HCT116 (cell line): ENCODE measurements around the gene KIAA2012. TPM values are rescaled to one million over a fixed set of nuclear protein-coding genes. Genes with fewer than 3 reads are reported as not detected.

Experiments used
- ATAC-seq: fragments of 200-7000 bp; cut with Tn5 transposase; 2 replicates; pipeline ENCODE4 v1.9.1; 2020; ENCODE audit warnings: mild to moderate bottlenecking, moderate library complexity
- BruUV-seq: library from RNA; stranded (reverse); fragments of 400-500 nt; replicated peaks from 2 replicates; lab custom pipeline; 2021; lab: Mats Ljungman, UMichigan
- CTCF ChIA-PET: fragments of 300-600 bp; sonication (Branson Sonifier 250); formaldehyde crosslinking; loops from one replicate; lab custom pipeline; 2021; ENCODE audit warnings: antibody characterized with exemption; lab: Charles Lee
- POLR2A ChIA-PET: fragments of 300-600, 350-600 bp; sonication (Branson Sonifier 250); formaldehyde crosslinking; loops from one replicate; lab custom pipeline; 2021; ENCODE audit warnings: antibody characterized with exemption; lab: Charles Lee
- RAD21 ChIA-PET, 2 experiments: fragments of 300-600 bp; sonication (Branson Sonifier 250); formaldehyde crosslinking; loops; one replicate each; lab custom pipeline; 2023; ENCODE audit warnings: low total read pairs in 2 of 2; ENCODE audit not compliant: uncharacterized antibody in 2 of 2, unreplicated experiment in 2 of 2, low non-redundant PET in 1 of 2; lab: Charles Lee
- DNase-seq: peaks from one replicate; pipeline ENCODE4 v3.0.0-alpha.2; 2010; ENCODE audit warnings: low read depth, low spot score
- H2AFZ ChIP-seq: fragments of 200-600 bp; shearing (Covaris generic), sonication (generic); 2 replicates; pipeline ENCODE4 v1.6.1; 2017; ENCODE audit warnings: low read depth, mixed run types, mixed read lengths, antibody characterized with exemption, low read length; ENCODE audit not compliant: poor library complexity, severe bottlenecking
- H3K27ac ChIP-seq: 2 replicates; pipeline ENCODE4 v1.5.1; 2012; ENCODE audit warnings: low read depth, low read length
- H3K27me3 ChIP-seq: fragments of 200-600 bp; sonication (generic); 2 replicates; pipeline ENCODE4 v1.6.1; 2016; ENCODE audit warnings: mixed run types, low read length, mixed read lengths; ENCODE audit not compliant: insufficient read depth
- H3K36me3 ChIP-seq, 2 experiments: fragments of 200-500 bp in 1 of 2; fragments of 200-600 bp in 1 of 2; sonication (Bioruptor generic) in 1 of 2; sonication (generic) in 1 of 2; 2 replicates each; pipeline versions ENCODE4 v1.5.1 to v1.6.1; 2014 to 2016; ENCODE audit warnings: low read length in 2 of 2, inconsistent platforms in 1 of 2, mixed read lengths in 1 of 2, mixed run types in 1 of 2; ENCODE audit not compliant: insufficient read depth in 2 of 2, control insufficient read depth in 1 of 2
- H3K4me1 ChIP-seq, 2 experiments: fragments of 200-600 bp in 1 of 2; sonication (generic) in 1 of 2; 2 replicates each; pipeline versions ENCODE4 v1.5.1 to v1.6.1; 2012 to 2017; ENCODE audit warnings: low read length in 2 of 2, inconsistent platforms in 1 of 2, mild to moderate bottlenecking in 1 of 2, mixed read lengths in 1 of 2, mixed run types in 1 of 2, moderate library complexity in 1 of 2; ENCODE audit not compliant: insufficient read depth in 2 of 2, control insufficient read depth in 1 of 2
- H3K4me2 ChIP-seq: fragments of 200-600 bp; sonication (generic); 2 replicates; pipeline ENCODE4 v1.6.1; 2017; ENCODE audit warnings: mixed run types, low read length, mixed read lengths
- H3K4me3 ChIP-seq, 2 experiments: fragments of 200-600 bp in 1 of 2; sonication (generic) in 1 of 2; replicated peaks in 1 of 2; 2 replicates each; pipeline ENCODE4 v1.5.1; 2011 to 2016; ENCODE audit warnings: low read length in 2 of 2, control low read depth in 1 of 2, low read depth in 1 of 2, mild to moderate bottlenecking in 1 of 2, mixed read lengths in 1 of 2, mixed run types in 1 of 2
- H3K79me2 ChIP-seq: fragments of 200-600 bp; sonication (generic); 2 replicates; pipeline ENCODE4 v1.6.1; 2017; ENCODE audit warnings: mild to moderate bottlenecking, mixed run types, low read length, moderate library complexity, mixed read lengths; ENCODE audit not compliant: insufficient read depth
- H3K9ac ChIP-seq: fragments of 200-600 bp; sonication (generic); 2 replicates; pipeline ENCODE4 v1.6.1; 2016; ENCODE audit warnings: low read length, mixed read lengths
- H3K9me2 ChIP-seq: fragments of 200-600 bp; sonication (generic), shearing (Covaris generic); 2 replicates; pipeline ENCODE4 v1.6.1; 2017; ENCODE audit warnings: mixed run types, mild to moderate bottlenecking, moderate library complexity; ENCODE audit not compliant: insufficient read depth
- H3K9me3 ChIP-seq, 2 experiments: fragments of 200-500 bp in 1 of 2; fragments of 200-600 bp in 1 of 2; sonication (Bioruptor generic) in 1 of 2; sonication (generic) in 1 of 2; 2 replicates each; pipeline ENCODE4 v1.6.1; 2014 to 2017; ENCODE audit warnings: low read length in 2 of 2, mixed read lengths in 2 of 2, inconsistent platforms in 1 of 2, low read depth in 1 of 2, mild to moderate bottlenecking in 1 of 2, mixed run types in 1 of 2, moderate library complexity in 1 of 2; ENCODE audit not compliant: control insufficient read depth in 1 of 2, insufficient read depth in 1 of 2
- H4K20me1 ChIP-seq: fragments of 200-600 bp; sonication (generic), shearing (Covaris generic); 2 replicates; pipeline ENCODE4 v1.6.1; 2017; ENCODE audit warnings: mixed run types, mild to moderate bottlenecking, moderate library complexity; ENCODE audit not compliant: insufficient read depth
- CBX3 ChIP-seq: IDR thresholded peaks from 2 replicates; pipeline ENCODE4 v1.6.1; 2012; ENCODE audit warnings: low read depth
- EGR1 ChIP-seq: IDR thresholded peaks from 2 replicates; pipeline ENCODE4 v1.6.1; 2012; ENCODE audit warnings: low read depth
- EZH2 ChIP-seq: fragments of 200-600 bp; sonication (generic); IDR thresholded peaks from 2 replicates; pipeline ENCODE4 v1.6.1; 2017; ENCODE audit warnings: antibody characterized with exemption, mixed run types
- JUND ChIP-seq: IDR thresholded peaks from 2 replicates; pipeline ENCODE4 v1.6.1; 2012
- SIN3A ChIP-seq: IDR thresholded peaks from 2 replicates; pipeline ENCODE4 v1.6.1; 2012; ENCODE audit warnings: low read depth
- SP1 ChIP-seq: IDR thresholded peaks from 2 replicates; pipeline ENCODE4 v1.6.1; 2012; ENCODE audit warnings: low read depth
- TCF7L2 ChIP-seq: IDR thresholded peaks from 2 replicates; pipeline ENCODE4 v1.7.0; 2011; ENCODE audit warnings: borderline replicate concordance, inconsistent platforms; ENCODE audit not compliant: insufficient read depth, insufficient read length; ENCODE audit errors: extremely low read depth
- YY1 ChIP-seq: IDR thresholded peaks from 2 replicates; pipeline ENCODE4 v1.6.1; 2011; ENCODE audit warnings: low read length, low read depth, moderate library complexity, mild to moderate bottlenecking; ENCODE audit not compliant: insufficient replicate concordance; ENCODE audit errors: extremely low read depth
- ZFX ChIP-seq: fragments of 450-650 bp; IDR thresholded peaks from 2 replicates; pipeline ENCODE4 v1.6.1; 2017
- intact Hi-C: fragments of 100-400 bp; cut with micrococcal nuclease; formaldehyde crosslinking; loops from 2 replicates; pipeline ENCODE4 v1.10.0; 2022
- total RNA-seq: library from RNA; stranded (reverse); gene quantifications from one replicate; pipeline ENCODE4 v1.2.1, GENCODE V29; 2021; ENCODE audit not compliant: unreplicated experiment
- TF ChIP-seq, protein P1 (sequence below): IDR thresholded peaks from 2 replicates; pipeline ENCODE4 v1.6.1; 2012
- TF ChIP-seq, protein P2 (sequence below): IDR thresholded peaks from 2 replicates; pipeline ENCODE4 v1.6.1; 2012

The KIAA2012 gene
- total RNA-seq, 1 experiment from 2014 or later: not detected

DNA sequence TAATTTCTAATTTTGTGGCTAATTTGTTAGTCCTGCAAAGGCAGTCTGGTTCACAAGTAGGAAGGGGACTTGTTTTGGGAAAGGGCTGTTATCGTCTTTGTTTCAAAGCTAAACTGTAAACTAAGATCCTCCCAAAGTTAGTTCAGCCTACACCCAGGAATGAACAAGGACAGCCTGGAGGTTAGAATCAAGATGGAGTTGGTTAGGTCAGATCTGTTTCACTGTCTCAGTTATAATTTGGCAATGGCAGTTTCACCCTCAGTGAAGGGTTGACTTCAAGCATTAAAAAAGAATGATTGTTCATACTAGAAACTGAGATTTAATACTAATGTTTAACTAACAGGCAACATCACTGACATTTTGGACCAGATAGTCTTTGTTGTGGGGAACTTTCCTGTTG is 69.5 kb downstream of the KIAA2012 start:
- H3K36me3 ChIP-seq: no peaks in the 10 kb centered on the region
- intact Hi-C loops: no loop called here
- H3K27ac ChIP-seq: no peak overlapping the region
- no peak overlapping the region for H3K4me2 ChIP-seq
- no peaks in the 10 kb centered on the region for H3K79me2 ChIP-seq
- no peak for DNase-seq
- H3K27me3 ChIP-seq: no peaks in the 10 kb centered on the region
- ATAC-seq: no peak
- H3K9ac ChIP-seq: no peak overlapping the region
- no peaks in the 10 kb centered on the region for H3K9me3 ChIP-seq
- no peaks in the 10 kb centered on the region for H3K9me2 ChIP-seq
- no peaks in the 10 kb centered on the region for H4K20me1 ChIP-seq
- ChIA-PET CTCF (no interaction called here), POLR2A (no interaction called here), RAD21 (no interaction called here)
- BruUV-seq: no TSS peak
- TF ChIP-seq TCF7L2: no peak
- no peak for TF ChIP-seq SIN3A
- no peak for TF ChIP-seq ZFX
- H3K4me1 ChIP-seq: no peaks in the 10 kb centered on the region
- H2AFZ ChIP-seq: no peak overlapping the region
- no peak overlapping the region for H3K4me3 ChIP-seq

GRCh38 chr2:202147775-202148174 is 74.7 kb downstream of the KIAA2012 start:
- H3K9me2 ChIP-seq: no peaks in the 10 kb centered on the region
- H3K27me3 ChIP-seq: no peaks in the 10 kb centered on the region
- no peak overlapping the region for H3K27ac ChIP-seq
- no peak for ATAC-seq
- H3K4me2 ChIP-seq: no peak overlapping the region
- H2AFZ ChIP-seq: no peak overlapping the region
- no peaks in the 10 kb centered on the region for H3K9me3 ChIP-seq
- RAD21 ChIA-PET: no interaction called here
- DNase-seq: no peak
- BruUV-seq: no TSS peak
- H3K79me2 ChIP-seq: no peaks in the 10 kb centered on the region
- intact Hi-C loops: no loop called here
- CTCF ChIA-PET: no interaction called here
- no peaks in the 10 kb centered on the region for H4K20me1 ChIP-seq
- TF ChIP-seq EGR1 (no peak), CBX3 (no peak), EZH2 (no peak), JUND (no peak), YY1 (no peak), ZFX (no peak), SP1 (no peak)
- TF ChIP-seq, protein P1, sequence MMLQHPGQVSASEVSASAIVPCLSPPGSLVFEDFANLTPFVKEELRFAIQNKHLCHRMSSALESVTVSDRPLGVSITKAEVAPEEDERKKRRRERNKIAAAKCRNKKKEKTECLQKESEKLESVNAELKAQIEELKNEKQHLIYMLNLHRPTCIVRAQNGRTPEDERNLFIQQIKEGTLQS: no peak
- TF ChIP-seq, protein P2, sequence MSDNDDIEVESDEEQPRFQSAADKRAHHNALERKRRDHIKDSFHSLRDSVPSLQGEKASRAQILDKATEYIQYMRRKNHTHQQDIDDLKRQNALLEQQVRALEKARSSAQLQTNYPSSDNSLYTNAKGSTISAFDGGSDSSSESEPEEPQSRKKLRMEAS: no peak
- POLR2A ChIA-PET: no interaction called here
- no peak overlapping the region for H3K4me3 ChIP-seq
- H3K36me3 ChIP-seq: no peaks in the 10 kb centered on the region
- H3K9ac ChIP-seq: no peak overlapping the region
- no peaks in the 10 kb centered on the region for H3K4me1 ChIP-seq
